Camera-type eye (tissue), 1 donor: Measurements from ENCODE around the gene FKBP11. TPM values are rescaled to one million over a fixed set of nuclear protein-coding genes. Genes with fewer than 3 reads are reported as not detected.

Experiments used
- total RNA-seq: library from RNA; depleted of rRNA; stranded (reverse); fragments of >200 nt; gene quantifications from one replicate; pipeline ENCODE4 v1.2.3, GENCODE V29; 2014

FKBP11 gene
- total RNA-seq, result 9.0 TPM

DNA sequence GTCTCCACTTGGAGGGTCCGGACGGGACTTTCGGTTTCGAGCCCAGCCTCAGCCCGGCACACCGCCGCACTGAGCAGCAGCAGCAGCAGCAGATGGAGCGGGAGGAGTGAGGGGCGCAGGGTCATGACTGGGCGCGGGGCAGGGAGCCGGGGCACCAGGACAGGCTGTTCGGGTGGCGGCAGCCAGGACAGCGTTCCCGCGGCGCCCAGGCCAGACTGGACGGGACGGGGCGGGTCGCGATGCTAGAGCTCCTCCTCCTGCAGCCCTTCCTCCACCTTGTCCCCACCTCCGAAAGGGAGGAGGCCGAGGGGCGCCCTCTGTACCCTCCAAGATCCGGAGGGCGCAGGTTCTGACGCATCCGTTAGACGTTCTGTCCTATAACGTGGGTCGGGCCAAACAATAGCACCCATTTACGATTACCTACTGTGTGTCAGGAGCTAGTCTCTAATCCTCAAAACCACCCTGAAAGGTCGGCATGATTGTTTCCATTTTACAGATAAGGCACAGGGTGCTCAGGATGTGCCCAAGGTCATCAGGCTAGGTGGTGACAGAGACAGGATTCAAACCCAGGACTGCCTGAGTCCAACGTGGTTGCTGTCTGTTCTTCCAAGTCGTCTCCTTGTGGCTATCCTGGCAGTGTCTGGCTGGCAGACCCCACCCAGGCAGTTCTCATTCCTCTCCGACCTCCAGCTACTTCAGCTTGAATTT lies at the start of gene FKBP11:
FKBP11 (minus strand) TSS at position 189 of the 708 bp plus-strand sequence; CDS start at position 125, 64 bp downstream.

DNA sequence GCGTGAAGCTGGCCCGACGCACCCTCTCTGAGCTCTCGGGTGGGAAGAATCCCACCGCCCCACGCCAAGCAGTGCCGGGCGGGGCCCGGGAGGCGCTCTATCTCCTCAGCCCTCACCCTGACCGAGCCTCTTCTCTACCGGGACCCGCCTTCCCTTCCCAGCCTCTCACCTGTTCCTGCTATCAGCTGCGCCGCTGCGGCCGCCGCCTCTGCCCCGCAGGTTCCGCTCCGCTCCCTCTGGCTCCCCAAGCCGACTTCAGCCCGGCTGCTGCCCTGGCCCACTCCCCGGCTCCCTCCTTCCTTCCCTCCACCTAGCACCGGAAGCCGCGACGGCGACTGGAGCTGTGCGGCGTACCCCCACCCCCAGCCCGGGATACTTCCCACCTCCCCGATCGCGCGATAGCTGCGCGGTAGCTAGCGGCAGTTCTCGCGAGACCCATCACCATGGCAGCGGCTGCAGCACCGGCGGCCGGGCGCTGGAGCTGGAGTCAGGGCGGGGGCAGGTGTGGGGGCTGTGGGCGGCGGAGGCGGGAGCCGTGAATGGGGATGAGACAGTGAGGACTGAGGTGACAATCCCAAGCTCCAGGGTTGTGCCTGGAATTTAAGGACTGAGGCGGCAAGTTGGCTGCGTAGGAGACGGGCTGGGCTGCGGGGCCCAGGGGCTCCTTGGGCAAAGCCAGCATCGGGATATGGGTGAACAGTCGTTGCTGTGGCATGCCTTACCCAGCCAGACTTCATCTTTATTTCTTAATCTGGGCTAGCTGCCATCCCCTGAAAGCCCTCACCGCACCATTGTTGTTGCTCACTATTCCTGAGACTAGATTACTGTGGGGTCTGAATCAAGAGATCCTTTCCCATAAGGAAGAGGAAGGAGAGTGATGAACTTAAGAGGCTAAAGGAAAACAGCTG lies 32.1 kb upstream of the FKBP11 start, which contains the start of gene ARF3:
ARF3 (minus strand) TSS at position 347 of the 908 bp plus-strand sequence. CDS start 16,392 bp downstream, outside the sequence.

Other genes starting within 250 kb of the FKBP11 start
- 95.5 TPM for gene KANSL2, start 243.3 kb downstream of the FKBP11 start, total RNA-seq
- 43.7 TPM for gene CCNT1, start 208.8 kb downstream of the FKBP11 start, total RNA-seq
- 50.1 TPM for gene ADCY6, start 136.4 kb downstream of the FKBP11 start, total RNA-seq
- gene CACNB3, start 107.0 kb downstream of the FKBP11 start, total RNA-seq, result 20.6 TPM
- gene DDX23, start 73.3 kb downstream of the FKBP11 start, total RNA-seq, result 82.1 TPM
- gene RND1, start 59.6 kb downstream of the FKBP11 start, total RNA-seq, result 2.3 TPM
- 50.5 TPM for gene ARF3, start 32.0 kb upstream of the FKBP11 start, total RNA-seq
- gene WNT10B, start 46.2 kb upstream of the FKBP11 start, total RNA-seq, result 2.0 TPM
- gene WNT1, start 52.8 kb upstream of the FKBP11 start, total RNA-seq, result not detected
- 1.0 TPM for gene DDN, start 73.9 kb upstream of the FKBP11 start, total RNA-seq
- gene PRKAG1, start 93.3 kb upstream of the FKBP11 start, total RNA-seq, result 35.6 TPM
- gene KMT2D, start 135.3 kb upstream of the FKBP11 start, total RNA-seq, result 81.4 TPM
- 0.77 TPM for gene RHEBL1, start 144.5 kb upstream of the FKBP11 start, total RNA-seq
- 1.4 TPM for gene DHH, start 169.3 kb upstream of the FKBP11 start, total RNA-seq
- 77.6 TPM for gene LMBR1L, start 185.4 kb upstream of the FKBP11 start, total RNA-seq
- gene TUBA1B, start 205.9 kb upstream of the FKBP11 start, total RNA-seq, result 786 TPM